Lower lobe of right lung (tissue), 2 donors: ENCODE measurements around the gene NOP16. TPM values are rescaled to one million over a fixed set of nuclear protein-coding genes. Genes with fewer than 3 reads are reported as not detected.
A peak's percentile ranks its signal among the peaks of the same experiment; 100 is the strongest.

Experiments
- ATAC-seq, 2 donors: fragments of 200-7000 bp; cut with Tn5 transposase; one replicate each; pipeline ENCODE4 v1.9.1; 2020 to 2022; ENCODE audit warnings: mild to moderate bottlenecking in 2 of 2, moderate library complexity in 2 of 2
- DNase-seq: peaks from one replicate; pipeline ENCODE4 v3.0.0-alpha.2; 2020
- H3K27ac ChIP-seq: fragments of 200-600 bp; one replicate; pipeline ENCODE4 v1.8.0; 2022
- H3K27me3 ChIP-seq: fragments of 200-600 bp; one replicate; pipeline ENCODE4 v1.8.0; 2022; ENCODE audit warnings: low read depth
- H3K36me3 ChIP-seq: fragments of 200-600 bp; one replicate; pipeline ENCODE4 v1.8.0; 2022; ENCODE audit warnings: mild to moderate bottlenecking
- H3K4me1 ChIP-seq: fragments of 200-600 bp; one replicate; pipeline ENCODE4 v1.8.0; 2022
- H3K4me3 ChIP-seq: fragments of 200-600 bp; one replicate; pipeline ENCODE4 v1.8.0; 2022; ENCODE audit warnings: mild to moderate bottlenecking
- H3K9me3 ChIP-seq: fragments of 200-600 bp; one replicate; pipeline ENCODE4 v1.8.0; 2022
- CTCF ChIP-seq: fragments of 200-600 bp; IDR thresholded peaks from one replicate; pipeline ENCODE4 v1.8.0; 2022; ENCODE audit warnings: antibody characterized with exemption, mild to moderate bottlenecking
- intact Hi-C: fragments of 100-400 bp; cut with DNase I; formaldehyde crosslinking; loops from one replicate; pipeline ENCODE4 v1.11.0; 2022
- total RNA-seq: library from RNA; stranded (reverse); fragmentation: NEBNext Ultra II Directional; extraction: Animal tissue kit (Norgen Biotek cat#: 25700); gene quantifications from one replicate; pipeline ENCODE4 v1.2.1, GENCODE V29; 2021
- donor health status: DM: no; HTN: yes; CAD: no; lungs with severe emphysema.

Gene NOP16
- total RNA-seq, 1 donor from 2014 or later = 11.8 TPM

GRCh38 chr5:176394096-176394495 lies 5.7 kb upstream of the NOP16 start:
- intact Hi-C loops = no loop called here
- Histone ChIP-seq H3K36me3 (peaks cover 64% of the 10 kb centered on the region), H3K4me3 (no peak overlapping the region), H3K27me3 (no peaks in the 10 kb centered on the region), H3K9me3 (no peaks in the 10 kb centered on the region), H3K27ac (no peak overlapping the region), H3K4me1 (peaks cover 16% of the 10 kb centered on the region)
- no peak for TF ChIP-seq CTCF
- no peak for DNase-seq
- ATAC-seq = no peak

- no peak for ATAC-seq
- Histone ChIP-seq H3K27ac (no peak overlapping the region), H3K4me3 (no peak overlapping the region), H3K4me1 (peaks cover 22% of the 10 kb centered on the region), H3K27me3 (no peaks in the 10 kb centered on the region), H3K9me3 (no peaks in the 10 kb centered on the region), H3K36me3 (peaks cover 52% of the 10 kb centered on the region)
- intact Hi-C loops = no loop called here
- no peak for TF ChIP-seq CTCF
- DNase-seq = no peak
Observed at GRCh38 chr5:176392526-176392925, 4.1 kb upstream of the NOP16 start.

GRCh38 chr5:176391999-176392398 lies 3.6 kb upstream of the NOP16 start:
- no peak for ATAC-seq
- Histone ChIP-seq H3K9me3 (no peaks in the 10 kb centered on the region), H3K27me3 (no peaks in the 10 kb centered on the region), H3K27ac (no peak overlapping the region), H3K36me3 (peaks cover 51% of the 10 kb centered on the region), H3K4me3 (no peak overlapping the region), H3K4me1 (peaks cover 27% of the 10 kb centered on the region)
- intact Hi-C loops = no loop called here
- no peak for TF ChIP-seq CTCF
- no peak for DNase-seq

GRCh38 chr5:176391479-176391878 lies 3.1 kb upstream of the NOP16 start:
- Histone ChIP-seq H3K9me3 (no peaks in the 10 kb centered on the region), H3K36me3 (peaks cover 45% of the 10 kb centered on the region), H3K4me3 (no peak overlapping the region), H3K4me1 (peaks cover 27% of the 10 kb centered on the region), H3K27ac (no peak overlapping the region), H3K27me3 (no peaks in the 10 kb centered on the region)
- no peak for ATAC-seq
- TF ChIP-seq CTCF = no peak
- intact Hi-C loops = no loop called here
- no peak for DNase-seq

- Histone ChIP-seq H3K27me3 (no peaks in the 10 kb centered on the region), H3K9me3 (no peaks in the 10 kb centered on the region), H3K27ac (peak overlapping the region; percentile 95), H3K4me3 (peak overlapping the region; percentile 90), H3K36me3 (peaks cover 47% of the 10 kb centered on the region), H3K4me1 (peaks cover 23% of the 10 kb centered on the region)
- intact Hi-C loops = no loop called here
- peak; percentile 44 to 53 for ATAC-seq
- no peak for TF ChIP-seq CTCF
- no peak for DNase-seq
Observed at GRCh38 chr5:176389135-176390123, 1.0 kb upstream of the NOP16 start.
